B cell (primary cell): Measurements from ENCODE around the gene RUVBL2. TPM values are rescaled to one million over a fixed set of nuclear protein-coding genes. Genes with fewer than 3 reads are reported as not detected.

Experiments used
- ATAC-seq: fragments of 200-7000 bp; cut with Tn5 transposase; one replicate; pipeline ENCODE4 v1.10.0; 2021; ENCODE audit warnings: low read depth, mild to moderate bottlenecking, moderate number of reproducible peaks, moderate library complexity
- CTCF ChIA-PET: fragments of 350-600 bp; sonication (Branson Sonifier 250); formaldehyde crosslinking; loops from one replicate; lab custom pipeline; 2021; ENCODE audit warnings: antibody characterized with exemption, inconsistent platforms; lab: Charles Lee
- POLR2A ChIA-PET: fragments of 350-600 bp; sonication (Branson Sonifier 250); formaldehyde crosslinking; loops from one replicate; lab custom pipeline; 2021; ENCODE audit warnings: antibody characterized with exemption; lab: Charles Lee
- DNase-seq: peaks from one replicate; pipeline ENCODE4 v3.0.0; 2013
- H2AFZ ChIP-seq: 2 replicates; pipeline ENCODE4 v1.6.1; 2012; ENCODE audit warnings: mild to moderate bottlenecking, low read depth, low read length; ENCODE audit not compliant: insufficient read depth, poor library complexity, severe bottlenecking
- H3K27ac ChIP-seq, 2 donors: 1 replicate in 1 of 2; 2 replicates in 1 of 2; pipeline ENCODE4 v1.5.1; 2012 to 2013; ENCODE audit warnings: low read length in 2 of 2, mild to moderate bottlenecking in 2 of 2, moderate library complexity in 1 of 2
- H3K27me3 ChIP-seq, 4 experiments: fragments of 200-600 bp in 1 of 4; sonication (generic) in 1 of 4; replicated peaks in 1 of 4; 1 replicate in 2 of 4; 2 replicates in 2 of 4; pipeline versions ENCODE4 v1.6.1 to v1.7.0; 2013 to 2016; ENCODE audit warnings: low read length in 3 of 4, mild to moderate bottlenecking in 2 of 4, mixed read lengths in 1 of 4, moderate library complexity in 1 of 4; ENCODE audit not compliant: insufficient read depth in 4 of 4, control insufficient read depth in 3 of 4; ENCODE audit errors: control extremely low read depth in 1 of 4
- H3K36me3 ChIP-seq, 2 experiments: replicated peaks in 1 of 2; 1 replicate in 1 of 2; 2 replicates in 1 of 2; pipeline versions ENCODE4 v1.6.1 to v1.7.1; 2013; ENCODE audit warnings: low read length in 1 of 2; ENCODE audit not compliant: insufficient read depth in 2 of 2, control insufficient read depth in 1 of 2; ENCODE audit errors: control extremely low read depth in 1 of 2, extremely low read depth in 1 of 2
- H3K4me1 ChIP-seq, 2 donors: fragments of 200-600 bp in 1 of 2; sonication (generic) in 1 of 2; 1 replicate in 1 of 2; 2 replicates in 1 of 2; pipeline versions ENCODE4 v1.5.1 to v1.6.1; 2013 to 2017; ENCODE audit warnings: low read length in 2 of 2; ENCODE audit not compliant: control insufficient read depth in 2 of 2, insufficient read depth in 2 of 2
- H3K4me2 ChIP-seq: replicated peaks from 2 replicates; pipeline ENCODE3; 2012; ENCODE audit warnings: mild to moderate bottlenecking, low read depth, low read length; ENCODE audit not compliant: poor library complexity, severe bottlenecking
- H3K4me3 ChIP-seq, 5 experiments: fragments of 200-600 bp in 1 of 5; sonication (generic) in 1 of 5; 1 replicate in 3 of 5; 2 replicates in 2 of 5; pipeline versions ENCODE4 v1.5.1 to v1.7.0; 2011 to 2016; ENCODE audit warnings: low read length in 4 of 5, mild to moderate bottlenecking in 4 of 5, low read depth in 2 of 5, control low read depth in 1 of 5, moderate library complexity in 1 of 5; ENCODE audit not compliant: insufficient read depth in 1 of 5; ENCODE audit errors: control extremely low read depth in 1 of 5, extremely low read depth in 1 of 5
- H3K79me2 ChIP-seq: fragments of 200-600 bp; sonication (generic); one replicate; pipeline ENCODE4 v1.6.0; 2016; ENCODE audit warnings: low read length; ENCODE audit not compliant: control insufficient read depth, insufficient read depth
- H3K9ac ChIP-seq: fragments of 200-600 bp; sonication (generic); 2 replicates; pipeline ENCODE4 v1.6.1; 2017; ENCODE audit warnings: mild to moderate bottlenecking, low read length, moderate library complexity
- H3K9me3 ChIP-seq, 3 donors: one replicate each; pipeline versions ENCODE4 v1.6.1 to v1.7.1; 2013; ENCODE audit warnings: low read length in 2 of 3; ENCODE audit not compliant: control insufficient read depth in 2 of 3, insufficient read depth in 1 of 3; ENCODE audit errors: control extremely low read depth in 1 of 3
- H4K20me1 ChIP-seq: 2 replicates; pipeline ENCODE4 v1.6.0; 2012; ENCODE audit warnings: mild to moderate bottlenecking, low read length; ENCODE audit not compliant: insufficient read depth, control insufficient read depth, poor library complexity, severe bottlenecking
- H3K27ac Mint-ChIP-seq: one replicate; pipeline ENCODE4 v1.8.0; 2021; ENCODE audit warnings: mixed read lengths
- H3K27me3 Mint-ChIP-seq: one replicate; pipeline ENCODE4 v1.8.0; 2021; ENCODE audit warnings: mixed read lengths
- H3K4me1 Mint-ChIP-seq: one replicate; pipeline ENCODE4 v1.8.0; 2021; ENCODE audit warnings: mixed read lengths
- H3K4me3 Mint-ChIP-seq: one replicate; pipeline ENCODE4 v1.8.0; 2021; ENCODE audit warnings: mixed read lengths
- H3K9me3 Mint-ChIP-seq: one replicate; pipeline ENCODE4 v1.8.0; 2022; ENCODE audit warnings: mixed read lengths; ENCODE audit not compliant: insufficient read depth
- CTCF ChIP-seq: fragments of 200-600 bp; IDR thresholded peaks from one replicate; pipeline ENCODE4 v1.8.0; 2022; ENCODE audit warnings: antibody characterized with exemption, mild to moderate bottlenecking
- EZH2 ChIP-seq: IDR thresholded peaks from 2 replicates; pipeline ENCODE4 v1.6.1; 2012; ENCODE audit warnings: borderline replicate concordance, low read depth, mild to moderate bottlenecking, moderate library complexity, low read length; ENCODE audit not compliant: insufficient read depth, poor library complexity, severe bottlenecking
- WGBS: methylation state at CpG from one replicate; pipeline ENCODE4 v1.1.5; 2013; ENCODE audit warnings: missing lambda C conversion rate; ENCODE audit not compliant: insufficient coverage; 5-methylcytosine and 5-hydroxymethylcytosine counted together
- intact Hi-C: fragments of 100-400 bp; cut with micrococcal nuclease; formaldehyde crosslinking; loops from one replicate; pipeline ENCODE4 v1.10.0; 2022
- polyA plus RNA-seq: library from polyadenylated mRNA; depleted of rRNA; stranded (reverse); fragments of >200 nt; gene quantifications from 2 replicates; pipeline ENCODE4 v1.2.3, GENCODE V29; 2012
- total RNA-seq, 2 donors: library from RNA; stranded (reverse); fragments of 120-200 nt in 1 of 2; gene quantifications; 1 replicate in 1 of 2; 2 replicates in 1 of 2; pipeline versions ENCODE4 v1.2.3 to v1.2.4, GENCODE V29; 2013 to 2022

Gene RUVBL2
- total and polyA plus RNA-seq, 2 donors (not counting 1 experiment from before 2014, with no cell fraction given): 36.1 to 57.4 TPM

- no peak overlapping the region for H3K9ac ChIP-seq
- H3K36me3 ChIP-seq: no peaks in the 10 kb centered on the region
- no peak for DNase-seq
- no peak overlapping the region for H3K4me2 ChIP-seq
- no peak for TF ChIP-seq CTCF
- TF ChIP-seq EZH2: no peak
- Mint-ChIP-seq H3K9me3 (peaks cover 9% of the 10 kb centered on the region), H3K4me1 (peaks cover 5% of the 10 kb centered on the region), H3K27ac (no peak overlapping the region), H3K27me3 (no peaks in the 10 kb centered on the region), H3K4me3 (no peak overlapping the region)
- no peak overlapping the region for H3K27ac ChIP-seq
- ChIA-PET CTCF (no interaction called here), POLR2A (no interaction called here)
- WGBS: 86% methylated on average over 3 of the region's 3 CpGs
- H3K27me3 ChIP-seq: no peaks in the 10 kb centered on the region
- no peak overlapping the region for H3K4me3 ChIP-seq
- peaks cover 4% of the 10 kb centered on the region for H3K79me2 ChIP-seq
- H4K20me1 ChIP-seq: no peaks in the 10 kb centered on the region
- no peak overlapping the region for H2AFZ ChIP-seq
- peaks cover under 1 to 8% of the 10 kb centered on the region in 2 donors for H3K4me1 ChIP-seq
- H3K9me3 ChIP-seq: peaks cover 0 to 19% (median 11%) of the 10 kb centered on the region in 3 donors
- ATAC-seq: no peak
- intact Hi-C loops: no loop called here
Observed at GRCh38 chr19:48950159-48950558, 43.5 kb upstream of the RUVBL2 start.

GRCh38 chr19:48950830-48951519 lies 42.7 kb upstream of the RUVBL2 start:
- Histone ChIP-seq H2AFZ (no peak overlapping the region), H3K9me3 (peaks cover 0 to 19% (median 11%) of the 10 kb centered on the region in 3 donors), H3K4me1 (peaks cover 6 to 16% of the 10 kb centered on the region in 2 donors), H3K36me3 (no peaks in the 10 kb centered on the region), H3K9ac (no peak overlapping the region), H3K79me2 (peaks cover 12% of the 10 kb centered on the region), H4K20me1 (no peaks in the 10 kb centered on the region), H3K27ac (no peak overlapping the region), H3K4me2 (no peak overlapping the region), H3K27me3 (no peaks in the 10 kb centered on the region), H3K4me3 (no peak overlapping the region)
- Mint-ChIP-seq H3K4me3 (no peak overlapping the region), H3K27me3 (no peaks in the 10 kb centered on the region), H3K4me1 (peaks cover 12% of the 10 kb centered on the region), H3K27ac (no peak overlapping the region), H3K9me3 (peaks cover 9% of the 10 kb centered on the region)
- 86% methylated on average over 7 of the region's 9 CpGs for WGBS
- intact Hi-C loops: no loop called here
- CTCF ChIA-PET: interaction anchor here (0.5 to 2.7 kb wide), 2 partner anchors 108 to 164 kb away, joined by 3 to 10 read pairs; no protein-coding TSS in a partner anchor
- DNase-seq (no peak), ATAC-seq (no peak)
- no peak for TF ChIP-seq EZH2
- no peak for TF ChIP-seq CTCF
- POLR2A ChIA-PET: interaction anchor here (0.7 to 1.4 kb wide), 2 partner anchors 13 to 278 kb away, joined by 3 to 4 read pairs; no protein-coding TSS in a partner anchor
